HG02981 (cell line): Measurements from ENCODE around the gene MKRN2.
"Not testable (repeated sequence)": the region's sequence is repeated elsewhere in the genome, so short reads cannot be mapped to it uniquely, and the experiment has no call there.

Source experiments
- ATAC-seq: cut with Tn5 transposase; IDR thresholded peaks from one replicate; pipeline ENCODE4 v1.9.1; 2021; ENCODE audit warnings: mild to moderate bottlenecking, moderate library complexity; ENCODE audit not compliant: unreplicated experiment

MKRN2 gene

DNA sequence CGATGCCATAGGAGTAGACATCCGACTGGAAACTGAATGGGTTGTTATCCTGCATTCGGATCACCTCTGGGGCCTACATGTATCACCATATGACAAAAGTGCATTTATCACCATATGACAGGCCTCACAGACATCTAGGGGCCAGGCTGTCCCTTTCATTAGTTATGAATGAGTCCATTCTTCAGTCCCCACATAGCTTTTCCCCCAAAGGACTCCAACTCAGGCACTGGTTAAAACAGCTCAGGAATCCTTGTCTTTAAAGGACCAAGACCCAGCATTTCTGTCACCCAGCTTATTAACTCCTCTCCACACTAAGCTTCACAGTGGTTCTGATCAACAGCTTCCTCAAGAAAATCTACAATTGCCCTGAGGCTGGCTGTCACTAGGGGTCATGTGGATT is 28.3 kb downstream of the MKRN2 start:
- no peak for ATAC-seq

DNA sequence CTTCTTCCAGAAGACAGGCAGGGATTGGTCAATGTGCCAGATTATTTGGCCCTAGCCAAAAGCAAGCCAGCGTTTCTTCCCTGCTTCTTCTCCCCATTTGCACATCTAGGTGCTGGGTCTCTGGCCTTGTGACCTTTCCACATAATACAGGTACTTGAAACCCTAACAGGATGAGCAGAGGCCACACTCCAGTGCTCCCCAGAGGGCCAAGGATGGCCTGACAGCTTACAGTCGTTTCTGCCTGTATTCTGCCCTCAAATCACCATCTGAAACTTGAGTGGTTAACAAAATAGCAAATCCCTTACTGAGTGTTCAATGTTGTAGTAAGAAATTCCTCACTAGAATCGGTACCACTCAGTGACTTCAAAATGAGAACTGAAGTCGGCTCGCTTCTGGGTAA is 29.1 kb downstream of the MKRN2 start:
- ATAC-seq: peak; percentile 61

DNA sequence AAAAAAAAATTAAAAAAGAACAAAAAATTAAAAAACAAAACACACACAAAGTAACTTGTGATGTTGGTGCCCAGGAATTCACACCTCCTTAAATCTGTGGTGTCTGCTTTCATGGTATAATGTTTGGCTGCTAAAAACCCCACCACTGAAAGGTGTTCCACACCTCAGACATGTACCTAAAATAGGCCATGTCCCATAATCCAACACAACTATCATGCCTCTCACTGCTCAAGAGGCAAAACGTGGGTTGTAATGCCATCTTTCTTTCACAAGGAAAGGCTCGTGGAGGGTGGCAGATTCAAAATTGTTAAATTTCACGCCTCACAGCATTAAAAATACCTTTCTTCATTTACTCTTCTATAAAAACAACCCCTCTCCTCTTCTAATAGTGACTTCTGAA is 29.5 kb downstream of the MKRN2 start:
- ATAC-seq: no peak

DNA sequence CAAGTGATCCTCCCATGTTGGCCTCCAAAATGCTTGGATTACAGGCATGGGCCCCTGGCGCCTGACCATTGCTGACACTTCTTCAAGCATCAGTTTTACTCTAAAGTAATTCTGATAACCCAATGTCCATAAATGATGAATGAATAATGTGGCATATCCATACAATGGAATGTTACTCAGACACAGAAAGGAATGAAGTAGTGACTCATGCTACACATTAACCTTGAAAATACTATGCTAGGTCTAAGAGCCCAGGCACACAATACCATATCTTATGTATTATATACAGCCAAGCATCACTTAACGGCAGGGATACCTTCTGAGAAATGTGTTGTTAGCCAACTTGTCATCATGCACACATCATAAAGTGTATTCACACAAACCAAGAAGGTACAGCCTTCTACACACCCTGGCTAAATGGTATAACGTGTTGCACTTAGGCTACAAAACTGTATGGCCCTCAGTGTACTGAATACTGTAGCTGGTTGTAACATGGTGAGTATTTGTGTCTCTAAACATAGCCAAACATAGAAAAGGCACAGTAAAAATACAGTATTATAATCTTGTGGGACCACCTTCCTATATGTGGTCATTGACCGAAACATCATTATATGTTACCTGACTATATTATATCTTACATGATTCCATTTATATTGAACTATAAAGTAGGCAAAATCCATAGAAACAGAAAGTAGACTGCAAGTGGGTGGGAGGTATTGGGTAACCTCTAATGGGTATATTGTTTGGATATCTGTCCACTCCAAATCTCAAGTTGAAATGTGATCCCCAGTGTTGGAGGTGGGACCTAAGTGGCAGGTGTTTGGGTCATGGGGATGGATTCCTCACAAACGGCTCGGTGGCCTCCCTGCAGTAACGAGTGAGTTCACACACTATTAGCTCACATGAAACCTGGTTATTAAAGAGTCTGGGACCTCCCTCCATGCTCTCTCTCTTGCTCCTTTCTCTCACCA is 31.4 kb downstream of the MKRN2 start:
- ATAC-seq: no peak

DNA sequence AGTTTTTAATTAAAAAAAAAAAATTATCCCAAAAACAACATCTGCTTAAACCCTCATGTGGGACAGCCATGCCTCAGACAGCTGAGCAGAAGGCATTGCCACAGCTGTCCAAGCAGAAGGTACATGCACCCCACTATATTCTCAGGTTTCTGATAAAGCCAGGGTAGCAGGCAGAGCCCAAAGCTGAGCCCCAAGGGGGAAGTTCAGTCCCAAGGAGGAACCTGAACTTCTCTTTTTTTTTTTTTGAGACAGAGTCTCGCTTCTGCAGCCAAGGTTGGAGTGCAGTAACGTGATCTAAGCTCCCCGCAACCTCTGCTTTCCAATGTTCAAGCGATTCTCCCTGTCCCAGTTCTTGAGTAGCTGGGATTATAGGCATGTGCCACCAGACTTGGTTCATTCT is 33.2 kb downstream of the MKRN2 start:
- no peak for ATAC-seq

DNA sequence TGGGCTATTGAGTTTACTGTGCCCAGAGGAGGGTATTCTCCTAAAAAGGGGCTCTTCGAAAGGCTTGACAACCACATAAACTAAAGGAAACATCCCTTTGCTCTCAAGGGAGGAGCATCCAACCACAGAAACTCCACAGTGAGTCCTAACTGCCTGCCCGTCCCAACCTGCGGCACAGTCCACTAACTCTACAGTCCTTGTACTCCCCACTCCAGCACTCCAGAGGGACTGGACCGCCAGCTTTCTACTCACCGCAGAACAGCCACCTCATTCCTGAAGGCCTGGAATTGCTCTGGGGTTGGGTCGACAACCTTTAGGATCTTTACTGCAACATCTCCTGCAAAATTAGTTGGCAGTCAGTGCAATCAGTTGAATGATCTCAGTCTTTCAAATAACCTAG is 34.6 kb downstream of the MKRN2 start:
- no peak for ATAC-seq

DNA sequence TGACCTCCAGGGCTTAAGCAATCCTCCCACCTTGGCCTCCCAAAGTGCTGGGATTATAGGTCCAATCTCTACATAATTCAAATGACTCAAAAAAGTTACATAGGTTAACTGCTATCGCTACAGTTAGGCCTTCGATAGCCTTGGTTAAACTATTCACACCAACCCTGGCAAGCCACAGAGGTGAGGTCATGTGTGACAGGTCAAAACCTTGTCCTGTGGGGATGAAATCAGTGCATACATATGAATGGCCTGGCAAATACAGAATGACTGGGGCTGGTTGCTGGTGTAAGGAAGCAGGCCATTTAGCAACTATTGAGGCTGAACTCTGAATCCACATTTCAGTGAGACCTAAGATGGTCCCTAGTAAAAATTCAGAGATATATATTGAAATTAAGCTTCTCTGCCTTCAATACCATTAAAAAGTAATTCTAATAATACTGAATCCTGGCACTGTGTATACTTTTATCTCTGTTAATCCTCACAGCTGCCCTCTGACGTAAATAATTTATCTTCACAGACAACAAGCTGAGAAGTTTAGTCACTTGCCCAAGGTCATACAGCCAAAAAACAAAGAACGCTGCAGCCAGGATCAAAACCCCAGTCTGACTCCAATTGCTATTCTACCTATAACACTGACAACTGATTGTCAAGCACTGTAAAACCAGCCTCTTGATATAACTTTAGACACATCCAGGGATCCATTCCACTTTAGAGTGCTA is 35.3 kb downstream of the MKRN2 start:
- no peak for ATAC-seq

DNA sequence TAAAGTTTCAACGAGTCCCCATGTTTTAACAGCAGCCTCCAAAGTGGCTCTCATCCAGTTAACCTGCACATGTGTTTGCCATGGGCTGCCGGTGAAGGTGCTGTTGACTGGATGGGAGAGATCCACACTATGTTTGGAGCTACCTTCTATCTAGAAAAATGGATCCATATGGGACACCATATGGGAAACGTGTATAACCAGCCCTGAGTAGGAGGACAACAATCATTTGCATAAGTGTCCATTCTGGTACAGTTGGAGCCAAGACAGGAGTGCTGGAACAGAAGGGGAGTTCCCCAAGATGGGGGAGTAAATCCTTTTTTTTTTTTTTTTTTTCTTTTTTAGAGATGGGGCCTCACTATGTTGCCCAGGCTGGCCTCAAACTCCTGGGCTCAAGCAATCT is 36.6 kb downstream of the MKRN2 start:
- no peak for ATAC-seq

DNA sequence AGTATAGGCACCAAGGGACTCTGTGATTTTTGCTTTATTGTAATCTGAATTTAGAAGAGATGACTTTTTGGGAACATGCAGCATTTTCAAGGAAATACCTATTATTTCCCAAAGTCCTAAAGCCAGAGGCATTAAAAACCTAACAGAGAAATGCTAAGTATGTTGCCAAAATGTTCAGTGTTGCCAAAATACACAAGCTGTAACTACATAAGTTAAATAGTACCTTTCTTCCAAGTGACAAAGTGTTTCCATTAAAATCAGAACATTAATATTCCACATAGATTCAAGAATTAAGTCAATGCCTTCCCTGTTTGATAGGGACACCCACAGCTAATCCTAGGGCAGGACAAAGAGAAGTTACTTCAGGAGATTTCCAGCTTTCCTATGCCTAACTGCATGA is 42.0 kb downstream of the MKRN2 start:
- ATAC-seq: no peak

DNA sequence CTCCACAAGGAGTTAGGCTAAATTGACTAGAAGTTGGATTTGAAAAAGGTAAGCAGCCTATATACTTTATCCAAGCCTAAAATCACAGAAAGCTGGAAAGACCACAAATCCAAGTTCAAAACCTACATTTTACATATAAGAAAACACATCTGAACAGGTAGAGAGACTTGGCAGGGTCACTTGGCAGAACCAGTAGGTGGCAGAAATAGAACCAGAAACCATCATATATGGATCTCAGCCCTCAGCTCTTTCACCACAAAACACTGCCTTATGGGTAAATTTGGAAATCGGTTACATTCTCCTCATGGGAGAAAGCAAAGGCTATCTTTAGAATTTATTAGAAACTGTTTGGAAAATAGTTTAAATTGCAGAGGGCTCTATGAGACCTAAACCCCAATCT is 44.2 kb downstream of the MKRN2 start:
- no peak for ATAC-seq

DNA sequence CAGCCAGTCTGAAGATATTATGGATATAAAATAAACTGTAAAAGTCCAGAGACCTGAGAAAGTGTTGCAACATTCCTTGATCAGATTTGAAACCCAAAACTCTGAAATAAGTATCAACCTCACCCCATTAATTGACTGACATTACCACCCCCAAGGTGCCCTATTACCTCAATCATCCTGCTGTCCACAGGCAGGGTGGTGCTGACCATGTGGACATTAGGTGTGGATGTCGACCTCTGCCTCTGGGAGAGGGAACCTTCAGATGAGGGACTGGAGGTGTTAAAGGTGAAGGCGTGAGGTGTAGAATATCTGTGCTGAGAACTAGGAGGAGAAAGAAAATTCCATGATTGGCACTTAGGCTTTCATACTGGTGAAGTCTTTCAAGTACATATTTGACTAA is 47.1 kb downstream of the MKRN2 start:
- no peak for ATAC-seq

DNA sequence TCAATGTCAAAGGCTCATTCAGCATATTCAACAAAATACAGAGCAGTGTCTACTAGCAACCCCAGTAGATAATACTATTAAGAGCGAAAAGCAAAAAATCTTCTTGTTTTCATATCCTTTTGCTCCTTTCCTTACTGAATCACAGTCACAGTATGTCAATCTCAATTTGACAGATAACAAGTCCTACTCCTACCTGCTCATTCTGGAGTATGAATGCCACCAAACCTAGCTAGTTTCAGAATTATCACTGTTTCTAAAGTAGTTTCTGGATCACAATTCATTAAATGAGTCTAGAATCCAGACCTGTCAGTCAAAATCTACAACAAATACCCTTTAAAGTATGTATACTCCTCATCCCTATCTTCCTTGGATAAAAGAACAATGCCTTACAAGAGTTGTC is 51.5 kb downstream of the MKRN2 start:
- ATAC-seq: no peak

DNA sequence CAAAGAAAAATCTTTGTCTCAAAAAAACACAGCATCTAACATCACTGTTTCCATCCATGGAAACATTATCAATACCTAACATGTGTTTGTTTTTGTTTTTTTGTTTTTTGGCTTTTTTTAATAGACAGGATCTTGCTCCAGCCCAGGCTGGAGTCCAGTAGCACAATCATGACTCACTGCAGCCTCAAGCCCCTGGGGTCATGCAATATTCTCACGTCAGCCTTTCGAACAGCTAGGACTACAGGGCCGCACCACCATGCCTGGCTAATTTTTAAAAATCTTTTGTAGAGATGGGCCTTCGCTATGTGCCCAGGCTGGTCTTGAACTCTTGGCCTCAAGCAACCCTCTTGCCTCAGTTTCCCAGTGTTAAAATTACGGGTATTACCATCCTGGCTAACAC is 54.2 kb downstream of the MKRN2 start:
- no peak for ATAC-seq

DNA sequence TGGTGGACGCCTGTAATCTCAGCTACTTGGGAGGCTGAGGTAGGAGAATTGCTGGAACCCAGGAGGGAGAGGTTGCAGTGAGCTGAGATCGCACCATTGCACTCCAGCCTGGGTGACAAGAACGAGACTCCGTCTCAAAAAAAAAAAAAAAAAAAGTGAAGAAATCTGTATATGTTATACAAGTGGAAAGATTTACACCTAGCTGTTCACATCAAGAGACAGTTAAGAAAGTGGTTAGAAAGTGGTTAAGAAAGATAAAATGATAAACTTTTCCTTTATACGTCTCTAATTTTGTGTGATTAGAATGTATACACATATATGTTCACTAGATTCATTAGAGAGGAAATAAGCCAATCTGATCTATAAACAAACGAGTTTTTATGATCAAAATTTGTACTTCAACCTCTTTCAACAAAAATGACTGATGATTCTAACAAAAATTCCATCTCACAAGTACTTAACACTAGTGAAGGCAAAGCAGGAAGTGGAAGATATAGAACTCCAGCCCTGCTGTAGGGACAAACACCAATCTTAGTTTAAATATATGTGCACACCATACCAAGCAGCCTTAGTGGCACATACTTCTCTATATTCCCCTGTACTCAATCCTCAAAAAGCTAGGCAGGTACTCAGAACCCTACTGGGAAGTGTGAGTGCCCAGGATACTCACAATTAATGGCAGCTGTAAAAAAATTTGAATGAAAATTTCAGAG is 55.8 kb downstream of the MKRN2 start:
- no peak for ATAC-seq

DNA sequence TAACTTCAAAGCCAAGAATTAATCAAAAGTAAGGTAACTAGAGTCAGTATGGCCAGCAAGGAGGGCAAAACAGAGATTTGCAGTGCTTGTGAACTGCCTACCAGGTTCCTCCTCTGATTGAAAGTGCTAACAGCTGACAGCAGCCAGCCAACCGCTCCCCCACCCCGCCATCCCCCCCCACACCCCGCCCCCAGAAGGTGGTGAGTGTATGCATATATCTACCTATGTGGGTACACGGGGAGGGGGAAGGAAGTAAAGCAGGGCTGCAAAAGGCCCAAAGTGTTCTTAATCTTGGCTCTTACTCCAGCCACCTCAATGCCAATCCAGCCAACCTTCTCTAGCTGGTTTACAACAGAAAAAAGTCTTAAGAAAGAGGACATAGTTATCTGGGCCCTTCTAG is 56.4 kb downstream of the MKRN2 start:
- ATAC-seq: no peak

DNA sequence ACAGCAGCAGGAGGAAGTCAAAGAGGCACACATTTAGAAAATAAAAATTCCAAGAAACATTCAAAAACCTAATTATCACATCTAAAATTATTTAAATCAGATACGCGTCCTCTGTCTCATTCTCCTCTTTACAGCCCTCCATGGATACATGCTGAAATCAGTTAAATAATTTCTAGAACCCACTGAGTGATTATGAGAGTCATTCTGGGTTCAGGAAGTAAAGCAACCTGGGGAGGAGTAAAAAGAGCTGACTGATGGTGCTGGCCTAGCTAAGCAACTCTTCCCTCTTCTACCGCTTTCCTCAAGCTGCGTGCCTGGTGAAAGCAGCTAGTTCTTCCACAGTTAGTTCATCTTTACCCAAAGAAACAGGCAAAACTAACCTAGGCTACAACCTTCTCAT is 58.4 kb downstream of the MKRN2 start:
- no peak for ATAC-seq

DNA sequence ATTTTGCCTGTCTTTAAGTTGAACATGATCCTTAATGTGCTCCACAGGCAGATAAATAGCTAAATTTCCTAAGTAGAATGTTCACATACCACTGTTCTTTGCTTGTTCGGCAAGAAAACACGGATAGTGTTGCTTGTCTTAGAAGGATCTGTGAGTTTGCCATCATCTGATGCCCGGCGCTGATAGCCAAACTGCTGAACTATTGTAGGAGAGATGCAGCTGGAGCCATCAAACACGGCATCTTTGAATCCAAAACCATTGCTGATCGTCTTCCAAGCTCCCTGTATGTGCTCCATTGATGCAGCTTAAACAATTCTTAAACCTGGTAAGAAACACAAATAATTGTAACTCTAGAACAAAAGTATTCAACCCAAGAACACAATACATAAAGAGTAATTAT is 61.5 kb downstream of the MKRN2 start:
- no peak for ATAC-seq

DNA sequence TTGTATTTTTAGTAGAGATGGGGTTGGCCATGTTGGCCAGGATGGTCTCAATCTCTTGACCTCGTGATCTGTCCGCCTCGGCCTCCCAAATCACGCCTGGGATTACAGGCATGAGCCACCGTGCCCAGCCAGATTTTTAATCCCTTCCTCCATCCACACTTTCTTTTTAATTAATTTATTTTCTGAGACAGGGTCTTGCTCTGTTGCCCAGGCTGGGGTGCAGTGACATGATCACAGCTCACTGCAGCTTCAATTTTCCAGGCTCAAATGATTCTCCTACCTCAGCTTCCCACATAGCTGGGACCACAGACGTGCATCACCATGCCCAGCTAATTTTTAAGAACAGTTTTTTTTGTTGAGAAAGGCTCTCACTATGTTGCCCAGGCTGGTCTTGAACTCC is 63.4 kb downstream of the MKRN2 start:
- ATAC-seq: no peak

DNA sequence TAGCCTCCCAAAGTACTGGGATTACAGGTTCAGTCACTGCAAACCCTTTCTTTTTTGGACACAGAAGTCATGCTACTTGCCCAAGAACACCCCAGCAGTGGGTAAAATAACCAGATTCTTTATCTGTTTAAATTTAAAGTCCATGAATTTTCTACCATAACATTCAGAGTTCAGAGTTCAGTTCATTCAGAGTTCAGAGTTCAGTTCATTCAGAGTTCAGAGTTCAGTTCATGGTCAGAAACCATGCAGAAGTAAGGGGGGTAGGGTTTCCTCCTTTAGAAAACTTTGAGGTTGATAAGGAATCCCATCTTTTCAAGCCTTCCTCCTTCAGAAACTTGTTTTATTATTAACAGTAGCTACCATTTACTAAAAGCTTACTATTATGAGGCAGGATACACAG is 63.8 kb downstream of the MKRN2 start:
- no peak for ATAC-seq

DNA sequence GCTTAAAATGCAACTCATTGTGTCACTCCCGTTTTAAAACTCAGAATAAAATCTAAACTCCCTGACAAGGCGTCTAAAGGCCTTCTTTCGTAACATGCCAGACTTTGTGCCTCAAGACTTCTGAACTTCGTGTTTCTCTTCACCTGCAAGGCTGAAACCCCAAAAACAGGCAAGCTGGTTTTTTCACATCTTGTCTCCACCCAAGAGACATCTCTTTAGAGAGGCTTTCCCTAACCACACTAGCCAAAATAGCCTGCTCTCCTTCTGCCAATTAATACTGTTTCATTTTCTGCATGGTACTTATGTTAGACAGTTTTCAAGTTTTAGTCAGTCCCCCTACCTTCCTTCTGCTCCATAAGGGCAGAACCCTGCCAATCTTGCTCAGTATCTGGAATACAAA is 65.4 kb downstream of the MKRN2 start:
- ATAC-seq: no peak

DNA sequence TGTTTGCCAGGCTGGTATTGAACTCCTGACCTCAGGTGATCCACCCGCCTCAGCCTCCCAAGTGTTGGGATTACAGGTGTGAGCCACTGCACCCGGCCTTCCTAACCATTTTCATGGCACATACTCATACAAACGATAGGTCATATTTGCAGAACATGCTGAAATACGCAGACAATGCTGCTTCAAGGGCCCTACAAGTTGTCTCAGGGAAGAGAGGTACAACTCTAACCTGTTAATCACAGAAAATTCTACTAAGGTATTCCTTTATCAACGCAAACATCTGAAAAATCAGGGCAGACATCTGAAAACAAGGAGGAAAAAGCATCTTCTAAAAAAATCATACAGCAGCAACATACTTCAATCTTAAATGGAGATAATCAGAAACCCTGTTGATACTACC is 67.2 kb downstream of the MKRN2 start:
- ATAC-seq: no peak

DNA sequence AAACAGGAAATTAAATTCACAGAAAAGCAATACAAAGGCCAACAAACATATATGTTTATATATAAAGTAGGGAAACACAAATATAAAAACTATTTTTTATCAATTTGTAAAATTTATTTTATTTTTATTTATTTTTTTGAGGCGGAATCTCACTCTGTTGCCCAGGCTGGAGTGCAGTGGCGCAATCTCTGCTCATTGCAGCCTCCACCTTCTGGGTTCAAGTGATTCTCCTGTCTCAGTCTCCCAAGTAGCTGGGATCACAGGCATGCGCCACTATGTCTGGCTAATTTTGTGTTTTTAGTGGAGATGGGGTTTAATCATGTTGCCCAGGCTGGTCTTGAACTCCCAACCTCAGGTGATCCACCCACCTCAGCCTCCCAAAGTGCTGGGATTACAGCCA is 68.1 kb downstream of the MKRN2 start:
- not testable (repeated sequence) for ATAC-seq
